IPS-20b (cell line): ENCODE results near the gene ZNF683.

Experiments
- H3K27ac ChIP-seq: one replicate; pipeline ENCODE4 v1.5.1; 2013; ENCODE audit warnings: low read length
- H3K27me3 ChIP-seq: 2 replicates; pipeline ENCODE4 v1.6.1; 2013; ENCODE audit warnings: mild to moderate bottlenecking, low read length, inconsistent platforms; ENCODE audit not compliant: insufficient read depth
- H3K36me3 ChIP-seq: 2 replicates; pipeline ENCODE4 v1.6.1; 2013; ENCODE audit warnings: low read depth, mild to moderate bottlenecking, inconsistent platforms, low read length, moderate library complexity; ENCODE audit not compliant: insufficient read depth
- H3K4me1 ChIP-seq: 2 replicates; pipeline ENCODE4 v1.6.1; 2013; ENCODE audit warnings: mild to moderate bottlenecking, control low read depth, inconsistent platforms, low read length, moderate library complexity; ENCODE audit not compliant: insufficient read depth
- H3K4me3 ChIP-seq: 2 replicates; pipeline ENCODE4 v1.5.1; 2013; ENCODE audit warnings: mild to moderate bottlenecking, low read length, inconsistent platforms
- H3K9ac ChIP-seq: 2 replicates; pipeline ENCODE4 v1.6.1; 2013; ENCODE audit warnings: low read depth, mild to moderate bottlenecking, inconsistent platforms, low read length, moderate library complexity
- H3K9me3 ChIP-seq: 2 replicates; pipeline ENCODE4 v1.6.1; 2013; ENCODE audit warnings: mild to moderate bottlenecking, low read depth, low read length, inconsistent platforms; ENCODE audit not compliant: insufficient read depth

Gene ZNF683

DNA sequence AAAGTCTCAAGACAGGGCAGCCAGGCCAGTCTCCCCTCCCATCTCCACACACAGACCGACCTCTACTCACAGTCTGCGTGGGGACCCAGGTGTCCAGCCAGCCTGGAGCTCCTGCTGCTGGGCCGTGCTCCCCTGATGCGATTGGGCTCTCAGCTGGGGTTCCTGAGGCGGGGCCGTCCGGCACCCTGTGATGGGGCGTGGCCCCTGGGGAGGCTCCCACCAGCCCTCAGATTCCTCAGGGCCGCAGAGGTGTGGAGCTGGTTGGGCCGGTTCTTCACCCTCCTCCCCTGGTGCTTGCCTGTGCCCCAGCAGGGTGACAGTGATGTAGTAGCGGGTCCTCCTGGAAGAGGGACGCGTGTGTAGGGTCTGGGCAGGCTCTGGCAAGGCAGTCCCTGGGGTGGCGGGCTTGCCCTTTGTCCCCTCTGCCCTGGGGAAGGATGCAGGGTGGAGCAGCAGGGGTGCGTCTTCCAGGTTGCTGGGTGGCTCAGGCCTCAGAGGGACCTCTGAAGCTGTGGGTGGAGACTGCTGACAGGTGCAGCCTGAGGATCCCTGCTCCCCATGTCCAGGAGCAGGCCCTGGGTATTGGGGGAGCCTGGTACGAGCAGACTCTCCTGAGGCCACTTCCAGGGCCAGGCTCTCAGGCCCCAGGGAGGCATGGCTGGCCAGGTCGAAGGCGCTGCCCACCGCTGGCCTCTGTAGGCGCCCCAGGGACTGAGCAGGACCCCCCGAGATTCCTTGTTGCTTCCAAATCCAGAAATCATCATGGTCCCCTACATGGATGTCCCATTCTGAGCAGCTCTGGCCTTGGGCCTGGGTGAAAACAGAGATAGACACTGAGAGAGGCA, 18.4 kb downstream of the ZNF683 start, which contains the start of gene CRYBG2:
CRYBG2 (minus strand) TSS at position 155 of the 845 bp plus-strand sequence. CDS start 7,473 bp downstream, outside the sequence.
- no peak within 1 kb of the TSS for H3K9ac ChIP-seq
- no peak within 1 kb of the TSS for H3K27ac ChIP-seq
- peaks cover 28% of the 10 kb centered on the region for H3K4me1 ChIP-seq

GRCh38 chr1:26353210-26353859, 19.2 kb downstream of the ZNF683 start:
- Histone ChIP-seq H3K4me1 (peaks cover 23% of the 10 kb centered on the region), H3K4me3 (no peak overlapping the region), H3K36me3 (no peaks in the 10 kb centered on the region), H3K9me3 (no peaks in the 10 kb centered on the region), H3K27me3 (no peaks in the 10 kb centered on the region), H3K27ac (no peak overlapping the region), H3K9ac (no peak overlapping the region)

More for the DNA sequence above, 18.4 kb downstream of the ZNF683 start, which contains the start of gene CRYBG2:
- Histone ChIP-seq H3K36me3 (no peaks in the 10 kb centered on the region), H3K4me3 (no peak within 1 kb of the TSS), H3K27me3 (peaks cover 7% of the 10 kb centered on the region), H3K9me3 (no peaks in the 10 kb centered on the region)

GRCh38 chr1:26352338-26352679, 20.2 kb downstream of the ZNF683 start:
- H3K4me1 ChIP-seq: peaks cover 23% of the 10 kb centered on the region
- H3K9me3 ChIP-seq: no peaks in the 10 kb centered on the region
- peak overlapping the region; percentile 29 for H3K27ac ChIP-seq
- no peaks in the 10 kb centered on the region for H3K27me3 ChIP-seq
- no peak overlapping the region for H3K9ac ChIP-seq
- no peak overlapping the region for H3K4me3 ChIP-seq
- H3K36me3 ChIP-seq: no peaks in the 10 kb centered on the region

DNA sequence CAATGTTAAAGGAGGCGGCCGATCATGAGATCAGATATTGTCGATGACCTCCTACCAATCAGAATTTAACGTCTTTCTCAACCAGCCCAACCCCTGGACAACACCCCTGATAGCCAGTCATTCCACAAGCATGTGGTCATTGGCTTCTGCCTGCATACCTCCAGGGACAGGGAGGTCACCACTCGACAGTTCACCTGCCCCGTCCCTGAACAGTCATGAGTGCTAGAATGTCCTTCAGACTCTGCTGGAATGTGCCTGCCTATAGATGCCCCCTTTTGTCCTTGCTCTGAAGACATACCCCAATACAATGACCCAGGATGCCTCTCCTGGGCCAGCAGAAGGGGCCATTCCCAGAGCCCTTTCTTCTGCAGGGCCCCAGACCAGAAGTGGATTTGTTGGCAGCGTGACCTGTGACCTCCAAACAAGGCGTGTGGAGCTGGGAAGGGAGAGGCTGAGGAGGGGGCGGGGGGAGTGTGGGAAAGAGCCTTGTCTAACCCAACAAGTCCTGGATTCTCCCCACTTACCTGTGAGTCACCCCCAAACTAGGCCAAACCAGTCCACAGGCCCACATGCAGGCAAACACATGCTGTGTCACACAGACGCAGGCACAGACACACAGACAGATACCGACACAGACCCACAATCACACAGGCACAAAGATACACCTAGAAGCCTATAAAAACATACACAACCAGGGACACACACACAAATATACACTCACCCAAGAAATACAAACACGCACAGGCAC, 20.8 kb downstream of the ZNF683 start:
- Histone ChIP-seq H3K36me3 (no peaks in the 10 kb centered on the region), H3K9me3 (no peaks in the 10 kb centered on the region), H3K4me1 (peaks cover 23% of the 10 kb centered on the region), H3K4me3 (no peak overlapping the region), H3K27me3 (no peaks in the 10 kb centered on the region), H3K9ac (0 out of 2 replicates have a peak overlapping the region, but pooled peaks have one; percentile 20), H3K27ac (peak overlapping the region; percentile 29)

- H3K9me3 ChIP-seq: no peaks in the 10 kb centered on the region
- no peaks in the 10 kb centered on the region for H3K36me3 ChIP-seq
- no peaks in the 10 kb centered on the region for H3K27me3 ChIP-seq
- peak overlapping the region; percentile 50; the same call in 1 of the 2 replicates for H3K9ac ChIP-seq
- H3K4me3 ChIP-seq: no peak overlapping the region; the same call in 1 of the 2 replicates
- peaks cover 21% of the 10 kb centered on the region for H3K4me1 ChIP-seq
- peak overlapping the region; percentile 19 for H3K27ac ChIP-seq
These were observed 21.6 kb downstream of the ZNF683 start for GRCh38 chr1:26350701-26351589.

GRCh38 chr1:26350343-26350700, 22.2 kb downstream of the ZNF683 start:
- Histone ChIP-seq H3K9me3 (no peaks in the 10 kb centered on the region), H3K9ac (peak overlapping the region; percentile 24; the same call in 1 of the 2 replicates)

DNA sequence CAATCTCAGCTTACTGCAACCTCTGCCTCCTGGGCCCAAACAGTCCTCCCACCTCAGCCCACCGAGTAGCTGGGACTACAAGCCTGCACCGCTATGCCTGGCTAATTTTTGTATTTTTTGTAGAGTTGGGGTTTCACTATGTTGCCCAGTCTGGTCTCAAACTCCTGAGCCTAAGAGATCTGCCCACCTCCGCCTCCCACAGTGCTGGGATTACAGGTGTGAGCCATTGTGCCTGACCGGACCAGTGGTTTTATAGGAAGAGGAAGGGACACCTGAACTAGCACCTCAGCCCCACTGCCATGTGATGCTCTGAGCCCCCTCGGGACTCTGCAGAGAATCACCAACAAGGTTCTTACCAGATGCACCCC, 22.7 kb downstream of the ZNF683 start:
- Histone ChIP-seq H3K4me1 (peaks cover 21% of the 10 kb centered on the region), H3K27me3 (no peaks in the 10 kb centered on the region), H3K27ac (no peak overlapping the region)

More at GRCh38 chr1:26350343-26350700, 22.2 kb downstream of the ZNF683 start:
- Histone ChIP-seq H3K27ac (no peak overlapping the region), H3K36me3 (no peaks in the 10 kb centered on the region), H3K4me3 (no peak overlapping the region; the same call in 1 of the 2 replicates), H3K4me1 (peaks cover 21% of the 10 kb centered on the region), H3K27me3 (no peaks in the 10 kb centered on the region)

GRCh38 chr1:26349188-26349876, 23.2 kb downstream of the ZNF683 start:
- H3K27me3 ChIP-seq: no peaks in the 10 kb centered on the region
- no peaks in the 10 kb centered on the region for H3K36me3 ChIP-seq
- H3K4me1 ChIP-seq: peaks cover 21% of the 10 kb centered on the region
- no peak overlapping the region for H3K27ac ChIP-seq
- no peaks in the 10 kb centered on the region for H3K9me3 ChIP-seq
- H3K4me3 ChIP-seq: no peak overlapping the region
- H3K9ac ChIP-seq: no peak overlapping the region

More for the DNA sequence above, 22.7 kb downstream of the ZNF683 start:
- no peaks in the 10 kb centered on the region for H3K36me3 ChIP-seq
- H3K9ac ChIP-seq: peak overlapping the region; percentile 24; the same call in 1 of the 2 replicates
- H3K4me3 ChIP-seq: no peak overlapping the region
- no peaks in the 10 kb centered on the region for H3K9me3 ChIP-seq

GRCh38 chr1:26346274-26347033, 26.1 kb downstream of the ZNF683 start:
- H3K27me3 ChIP-seq: no peaks in the 10 kb centered on the region
- H3K4me3 ChIP-seq: no peak overlapping the region
- no peaks in the 10 kb centered on the region for H3K36me3 ChIP-seq
- H3K9me3 ChIP-seq: no peaks in the 10 kb centered on the region
- no peak overlapping the region for H3K27ac ChIP-seq
- peaks cover 16% of the 10 kb centered on the region for H3K4me1 ChIP-seq
- H3K9ac ChIP-seq: no peak overlapping the region

DNA sequence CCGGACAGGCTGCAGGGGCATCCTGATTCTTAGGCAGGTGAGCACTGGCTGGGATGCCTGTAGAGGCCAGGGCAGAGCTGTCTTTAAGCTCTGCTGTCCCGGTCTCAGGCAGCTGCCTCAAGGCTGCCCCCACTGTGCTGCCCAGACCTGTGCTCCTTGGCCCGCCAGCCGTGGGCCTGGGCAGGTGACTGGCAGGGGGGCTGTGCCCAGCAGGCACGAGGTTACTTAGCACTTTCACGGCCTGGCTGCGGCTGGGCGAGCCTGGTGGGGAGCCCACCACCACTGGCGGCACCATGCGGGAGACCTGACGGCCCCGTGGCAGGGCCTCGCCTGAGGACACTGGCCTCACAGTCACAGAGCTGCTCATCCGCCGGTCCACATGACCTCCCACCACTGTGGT, 26.8 kb downstream of the ZNF683 start:
- Histone ChIP-seq H3K36me3 (no peaks in the 10 kb centered on the region), H3K4me1 (peaks cover 8% of the 10 kb centered on the region), H3K9ac (no peak overlapping the region), H3K4me3 (no peak overlapping the region), H3K9me3 (no peaks in the 10 kb centered on the region), H3K27me3 (no peaks in the 10 kb centered on the region), H3K27ac (no peak overlapping the region)
